GM12865 (cell line): Measurements from ENCODE around the gene POU2AF3.

Source experiments
- DNase-seq: peaks from one replicate; pipeline ENCODE4 v3.0.0; 2010; ENCODE audit warnings: low read depth
- H3K4me3 ChIP-seq: 2 replicates; pipeline ENCODE4 v1.5.1; 2011; ENCODE audit warnings: mild to moderate bottlenecking, low read depth, low read length, control low read depth
- CTCF ChIP-seq: IDR thresholded peaks from 2 replicates; pipeline ENCODE4 v1.5.1; 2011; ENCODE audit warnings: low read length, control low read depth, low read depth, inconsistent platforms; ENCODE audit not compliant: insufficient read depth; ENCODE audit errors: missing control alignments

Gene POU2AF3

DNA sequence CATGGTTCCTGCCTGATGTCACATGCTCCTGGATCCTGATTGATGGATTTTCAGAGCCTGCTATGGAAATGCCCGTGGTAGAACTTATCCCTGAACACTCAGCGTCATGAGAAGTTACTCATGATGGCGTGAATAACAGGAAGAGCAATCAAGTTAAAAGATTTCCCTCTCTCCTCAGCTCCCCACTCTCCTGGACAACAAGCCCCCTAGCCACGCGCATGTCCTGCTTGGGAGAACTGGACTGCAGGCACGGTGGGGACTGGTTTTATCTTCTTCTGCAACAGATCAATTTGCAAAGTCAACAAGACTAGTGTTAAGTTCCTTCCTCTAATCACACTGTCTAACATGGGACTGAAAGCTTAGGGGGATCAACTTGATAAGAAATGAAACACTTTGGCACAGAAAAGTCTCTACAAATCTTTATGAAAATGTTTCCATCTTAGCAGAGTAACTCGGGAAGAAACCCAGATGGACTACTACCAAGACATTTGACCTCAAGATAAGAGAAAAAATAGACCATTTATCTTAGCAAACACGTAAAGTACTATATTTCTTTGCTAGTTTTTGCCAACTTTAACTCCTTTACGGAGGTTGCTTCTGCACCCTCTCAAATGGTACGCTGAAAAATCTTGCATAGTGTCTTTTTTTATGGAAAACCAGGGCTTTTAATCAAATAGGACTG lies 53.2 kb downstream of the POU2AF3 start:
- TF ChIP-seq CTCF = no peak
- no peak overlapping the region for H3K4me3 ChIP-seq
- DNase-seq = peak; percentile 26

- H3K4me3 ChIP-seq = no peak overlapping the region
- no peak for TF ChIP-seq CTCF
- peak; percentile 7 for DNase-seq
Measured at GRCh38 chr11:111352231-111352746, 53.9 kb downstream of the POU2AF3 start.

- no peak overlapping the region for H3K4me3 ChIP-seq
- DNase-seq = peak; percentile 40
- no peak for TF ChIP-seq CTCF
Measured at GRCh38 chr11:111352935-111353710, 54.8 kb downstream of the POU2AF3 start.

GRCh38 chr11:111353776-111354600 lies 55.6 kb downstream of the POU2AF3 start:
- no peak overlapping the region for H3K4me3 ChIP-seq
- TF ChIP-seq CTCF = no peak
- peak; percentile 7 for DNase-seq

- H3K4me3 ChIP-seq = no peak overlapping the region
- peak; percentile 10 for DNase-seq
- TF ChIP-seq CTCF = no peak
Measured at GRCh38 chr11:111354601-111354891, 56.2 kb downstream of the POU2AF3 start.

DNA sequence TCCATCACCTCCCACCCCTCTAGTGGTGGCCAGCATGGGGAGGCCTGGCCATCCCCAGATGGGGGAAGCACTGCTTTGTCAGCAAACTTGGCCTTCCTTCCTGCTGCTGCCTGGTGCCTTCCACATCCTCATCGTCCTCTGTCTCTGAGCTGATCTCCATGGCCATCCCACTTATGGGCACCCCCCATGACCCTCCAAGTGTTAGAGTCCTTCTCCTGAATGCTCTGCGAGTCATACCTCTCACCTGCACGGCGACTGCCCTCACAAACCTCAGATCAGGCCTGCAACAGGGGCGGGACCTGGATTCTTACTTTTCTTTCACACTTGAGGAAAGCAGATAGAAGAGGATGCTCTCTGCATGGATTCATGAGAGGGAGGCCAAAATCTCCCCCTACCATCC lies 56.8 kb downstream of the POU2AF3 start:
- no peak for TF ChIP-seq CTCF
- no peak overlapping the region for H3K4me3 ChIP-seq
- DNase-seq = peak; percentile 10
